ENCODE data around the gene NT5C1A.

DNA sequence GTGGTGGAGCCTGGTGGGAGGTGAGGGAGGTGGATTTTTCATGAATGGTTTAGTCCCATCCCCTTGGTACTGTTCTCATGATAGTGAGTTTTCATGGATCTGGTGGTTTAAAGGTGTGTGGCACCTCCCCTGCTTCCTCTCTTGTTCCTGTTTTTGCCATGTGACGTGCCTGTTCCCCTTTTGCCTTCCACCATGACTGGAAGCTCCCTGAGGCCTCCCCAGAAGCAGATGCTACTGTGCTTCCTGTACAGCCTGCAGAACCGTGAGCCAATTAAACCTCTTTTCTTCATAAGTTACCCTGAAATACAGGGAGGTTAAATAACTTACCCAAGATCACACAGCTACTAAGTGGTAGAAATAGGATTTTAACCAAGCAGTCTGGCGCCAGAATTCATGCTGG lies 28.2 kb downstream of the NT5C1A start:
- no peak for TF ChIP-seq CTCF (IDR thresholded peaks at IDR 0.05; ENCODE audit: low read length)
- TF ChIP-seq EZH2 (IDR thresholded peaks at IDR 0.05; ENCODE audit: borderline replicate concordance, low read length), result no peak
